Measurements from ENCODE around the gene PLPPR5.
A peak's percentile ranks its signal among the peaks of the same experiment; 100 is the strongest.

The PLPPR5 gene

GRCh38 chr1:98947071-98947470 is 57.6 kb downstream of the PLPPR5 start:
- Histone ChIP-seq H3K4me3 (ENCODE audit: low read length) (no peak overlapping the region), H3K4me1 (ENCODE audit: low read length) (no peaks in the 10 kb centered on the region), H3K36me3 (replicated peaks; ENCODE audit: low read depth, low read length) (no peaks in the 10 kb centered on the region), H3K79me2 (ENCODE audit: low read length) (no peaks in the 10 kb centered on the region), H3K27ac (ENCODE audit: low read length) (no peak overlapping the region), H3K9me3 (ENCODE audit: insufficient read depth, low read length) (no peaks in the 10 kb centered on the region), H3K27me3 (ENCODE audit: low read depth, low read length) (no peaks in the 10 kb centered on the region), H3K4me2 (ENCODE audit: low read length) (no peak overlapping the region), H3K9ac (ENCODE audit: low read length) (no peak overlapping the region), H4K20me1 (ENCODE audit: insufficient read depth, low read length) (no peaks in the 10 kb centered on the region), H2AFZ (ENCODE audit: low read depth, low read length) (no peak overlapping the region)
- TF ChIP-seq EZH2phosphoT487 (IDR thresholded peaks at IDR 0.05; ENCODE audit: low read depth) = no peak
- TF ChIP-seq, protein P1, sequence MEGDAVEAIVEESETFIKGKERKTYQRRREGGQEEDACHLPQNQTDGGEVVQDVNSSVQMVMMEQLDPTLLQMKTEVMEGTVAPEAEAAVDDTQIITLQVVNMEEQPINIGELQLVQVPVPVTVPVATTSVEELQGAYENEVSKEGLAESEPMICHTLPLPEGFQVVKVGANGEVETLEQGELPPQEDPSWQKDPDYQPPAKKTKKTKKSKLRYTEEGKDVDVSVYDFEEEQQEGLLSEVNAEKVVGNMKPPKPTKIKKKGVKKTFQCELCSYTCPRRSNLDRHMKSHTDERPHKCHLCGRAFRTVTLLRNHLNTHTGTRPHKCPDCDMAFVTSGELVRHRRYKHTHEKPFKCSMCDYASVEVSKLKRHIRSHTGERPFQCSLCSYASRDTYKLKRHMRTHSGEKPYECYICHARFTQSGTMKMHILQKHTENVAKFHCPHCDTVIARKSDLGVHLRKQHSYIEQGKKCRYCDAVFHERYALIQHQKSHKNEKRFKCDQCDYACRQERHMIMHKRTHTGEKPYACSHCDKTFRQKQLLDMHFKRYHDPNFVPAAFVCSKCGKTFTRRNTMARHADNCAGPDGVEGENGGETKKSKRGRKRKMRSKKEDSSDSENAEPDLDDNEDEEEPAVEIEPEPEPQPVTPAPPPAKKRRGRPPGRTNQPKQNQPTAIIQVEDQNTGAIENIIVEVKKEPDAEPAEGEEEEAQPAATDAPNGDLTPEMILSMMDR (IDR thresholded peaks at IDR 0.05; ENCODE audit: low read depth, low read length) = no peak

- H3K27me3 ChIP-seq (ENCODE audit: low read depth, low read length) = no peaks in the 10 kb centered on the region
- H3K4me3 ChIP-seq (ENCODE audit: low read length) = no peak overlapping the region
- no peaks in the 10 kb centered on the region for H3K4me1 ChIP-seq (ENCODE audit: low read length)
- no peak for TF ChIP-seq EZH2phosphoT487 (IDR thresholded peaks at IDR 0.05; ENCODE audit: low read depth)
- TF ChIP-seq, protein P1 (IDR thresholded peaks at IDR 0.05; ENCODE audit: low read depth, low read length) = no peak
- H3K9me3 ChIP-seq (ENCODE audit: insufficient read depth, low read length) = no peaks in the 10 kb centered on the region
- no peak overlapping the region for H3K4me2 ChIP-seq (ENCODE audit: low read length)
- H3K27ac ChIP-seq (ENCODE audit: low read length) = no peak overlapping the region
- no peaks in the 10 kb centered on the region for H4K20me1 ChIP-seq (ENCODE audit: insufficient read depth, low read length)
- no peaks in the 10 kb centered on the region for H3K79me2 ChIP-seq (ENCODE audit: low read length)
- H2AFZ ChIP-seq (ENCODE audit: low read depth, low read length) = no peak overlapping the region
- H3K36me3 ChIP-seq (replicated peaks; ENCODE audit: low read depth, low read length) = no peaks in the 10 kb centered on the region
- no peak overlapping the region for H3K9ac ChIP-seq (ENCODE audit: low read length)
Observed at GRCh38 chr1:98940722-98941079, 64.0 kb downstream of the PLPPR5 start.

DNA sequence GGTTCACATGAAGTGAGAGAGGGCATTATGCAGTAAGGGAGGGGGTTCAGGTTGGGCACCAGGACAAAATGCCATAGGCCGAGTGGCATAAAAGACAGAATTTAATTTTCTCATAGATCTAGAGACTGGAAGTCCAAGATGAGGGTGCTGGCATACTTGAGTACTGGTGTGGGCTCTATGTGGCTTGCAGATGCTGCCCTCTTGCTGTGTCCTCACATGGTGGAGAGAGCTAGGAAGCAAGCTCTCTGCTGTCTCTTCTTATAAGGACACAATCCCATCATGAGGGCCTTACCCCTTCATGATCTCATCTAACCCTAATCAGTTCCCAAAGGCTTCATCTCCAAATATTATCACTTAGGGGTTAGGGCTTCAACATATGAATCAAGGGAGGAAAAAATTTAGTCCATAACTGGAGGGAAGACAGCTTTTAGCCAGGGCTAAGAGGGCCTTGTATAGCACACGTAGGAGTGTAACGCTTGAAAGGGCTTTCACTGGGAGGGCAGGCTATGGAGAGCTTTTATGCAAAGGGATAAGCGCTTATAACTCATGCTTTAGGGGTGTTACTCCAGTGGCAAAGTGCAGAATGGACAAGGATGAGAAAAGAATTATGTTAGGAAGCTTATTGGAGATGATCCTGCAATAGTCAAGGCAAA is 64.5 kb downstream of the PLPPR5 start:
- H3K27ac ChIP-seq (ENCODE audit: low read length) = no peak overlapping the region
- H3K79me2 ChIP-seq (ENCODE audit: low read length) = no peaks in the 10 kb centered on the region
- H3K9me3 ChIP-seq (ENCODE audit: insufficient read depth, low read length) = no peaks in the 10 kb centered on the region
- H3K36me3 ChIP-seq (replicated peaks; ENCODE audit: low read depth, low read length) = no peaks in the 10 kb centered on the region
- no peak overlapping the region for H3K4me2 ChIP-seq (ENCODE audit: low read length)
- H2AFZ ChIP-seq (ENCODE audit: low read depth, low read length) = no peak overlapping the region
- H3K4me1 ChIP-seq (ENCODE audit: low read length) = no peaks in the 10 kb centered on the region
- no peak overlapping the region for H3K9ac ChIP-seq (ENCODE audit: low read length)
- TF ChIP-seq EZH2phosphoT487 (IDR thresholded peaks at IDR 0.05; ENCODE audit: low read depth) = no peak
- TF ChIP-seq, protein P1 (IDR thresholded peaks at IDR 0.05; ENCODE audit: low read depth, low read length) = 0 out of 2 replicates have a peak, but pooled peaks have one; percentile 8
- H3K4me3 ChIP-seq (ENCODE audit: low read length) = no peak overlapping the region
- H4K20me1 ChIP-seq (ENCODE audit: insufficient read depth, low read length) = no peaks in the 10 kb centered on the region
- no peaks in the 10 kb centered on the region for H3K27me3 ChIP-seq (ENCODE audit: low read depth, low read length)

GRCh38 chr1:98939471-98939870 is 65.2 kb downstream of the PLPPR5 start:
- Histone ChIP-seq H3K27me3 (ENCODE audit: low read depth, low read length) (no peaks in the 10 kb centered on the region), H3K9ac (ENCODE audit: low read length) (no peak overlapping the region), H3K4me1 (ENCODE audit: low read length) (no peaks in the 10 kb centered on the region), H3K4me3 (ENCODE audit: low read length) (no peak overlapping the region), H3K79me2 (ENCODE audit: low read length) (no peaks in the 10 kb centered on the region), H3K27ac (ENCODE audit: low read length) (no peak overlapping the region), H3K4me2 (ENCODE audit: low read length) (no peak overlapping the region), H3K36me3 (replicated peaks; ENCODE audit: low read depth, low read length) (no peaks in the 10 kb centered on the region), H3K9me3 (ENCODE audit: insufficient read depth, low read length) (no peaks in the 10 kb centered on the region), H2AFZ (ENCODE audit: low read depth, low read length) (no peak overlapping the region), H4K20me1 (ENCODE audit: insufficient read depth, low read length) (no peaks in the 10 kb centered on the region)
- TF ChIP-seq EZH2phosphoT487 (IDR thresholded peaks at IDR 0.05; ENCODE audit: low read depth) = no peak
- TF ChIP-seq, protein P1 (IDR thresholded peaks at IDR 0.05; ENCODE audit: low read depth, low read length) = no peak
